Endothelial cell of umbilical vein (primary cell): ENCODE results near the gene PARD3B. TPM values are rescaled to one million over a fixed set of nuclear protein-coding genes. Genes with fewer than 3 reads are reported as not detected.

Experiments used
- BruUV-seq: library from RNA; stranded (reverse); fragments of 400-500 nt; replicated peaks from 2 replicates; lab custom pipeline; 2021; lab: Mats Ljungman, UMichigan
- CTCF ChIA-PET: fragments of 300-600, 350-600 bp; sonication (Branson Sonifier 250); formaldehyde crosslinking; loops from one replicate; lab custom pipeline; 2021; ENCODE audit warnings: antibody characterized with exemption, inconsistent platforms; lab: Charles Lee
- POLR2A ChIA-PET: fragments of 300-600, 350-600 bp; sonication (Branson Sonifier 250); formaldehyde crosslinking; loops from one replicate; lab custom pipeline; 2021; ENCODE audit warnings: antibody characterized with exemption, inconsistent platforms; lab: Charles Lee
- DNase-seq: peaks from one replicate; pipeline ENCODE4 v3.0.0-alpha.2; 2011; ENCODE audit warnings: low read depth, low spot score
- FAIRE-seq: peaks from 2 replicates; lab custom pipeline; 2011; peaks lifted over from hg19 to GRCh38; lab: Jason Lieb, UNC
- H2AFZ ChIP-seq: 2 replicates; pipeline ENCODE4 v1.6.0; 2012; ENCODE audit warnings: low read depth, low read length, control low read depth, inconsistent platforms
- H3K27ac ChIP-seq: 2 replicates; pipeline ENCODE4 v1.5.1; 2011; ENCODE audit warnings: low read depth, mild to moderate bottlenecking, control low read depth, low read length, moderate library complexity; ENCODE audit not compliant: insufficient read depth
- H3K27me3 ChIP-seq, 2 experiments: 2 replicates each; pipeline versions ENCODE4 v1.6.0 to v1.6.1; 2011; ENCODE audit warnings: low read length in 2 of 2, mixed read lengths in 1 of 2; ENCODE audit not compliant: control insufficient read depth in 2 of 2, insufficient read depth in 2 of 2
- H3K36me3 ChIP-seq, 2 experiments: 2 replicates in 1 of 2; 3 replicates in 1 of 2; pipeline ENCODE4 v1.5.1; 2011; ENCODE audit warnings: low read length in 2 of 2, mild to moderate bottlenecking in 1 of 2, moderate library complexity in 1 of 2; ENCODE audit not compliant: control insufficient read depth in 2 of 2, insufficient read depth in 2 of 2; ENCODE audit errors: extremely low read depth in 1 of 2
- H3K4me1 ChIP-seq: 3 replicates; pipeline ENCODE4 v1.5.1; 2011; ENCODE audit warnings: mild to moderate bottlenecking, low read length; ENCODE audit not compliant: control insufficient read depth, insufficient read depth; ENCODE audit errors: extremely low read depth
- H3K4me2 ChIP-seq: 2 replicates; pipeline ENCODE4 v1.6.1; 2011; ENCODE audit warnings: low read length, control low read depth, mixed read lengths; ENCODE audit not compliant: insufficient read depth
- H3K4me3 ChIP-seq, 3 experiments: fragments of 200-600 bp in 1 of 3; sonication (generic), shearing (Covaris generic) in 1 of 3; replicated peaks in 1 of 3; 2 replicates each; pipeline ENCODE4 v1.5.1; 2011 to 2016; ENCODE audit warnings: control low read depth in 3 of 3, low read length in 3 of 3, mild to moderate bottlenecking in 2 of 3, inconsistent platforms in 1 of 3, low read depth in 1 of 3, moderate library complexity in 1 of 3; ENCODE audit not compliant: insufficient read depth in 1 of 3
- H3K79me2 ChIP-seq: 2 replicates; pipeline ENCODE4 v1.6.0; 2012; ENCODE audit warnings: low read length, inconsistent platforms; ENCODE audit not compliant: control insufficient read depth, insufficient read depth
- H3K9ac ChIP-seq: replicated peaks from 2 replicates; pipeline ENCODE3; 2011; ENCODE audit warnings: low read length, control low read depth; ENCODE audit not compliant: insufficient read depth; ENCODE audit errors: extremely low read depth
- H3K9me1 ChIP-seq: replicated peaks from 3 replicates; pipeline ENCODE4 v1.6.0; 2011; ENCODE audit warnings: mild to moderate bottlenecking, low read length; ENCODE audit not compliant: control insufficient read depth, insufficient read depth; ENCODE audit errors: extremely low read depth
- H3K9me3 ChIP-seq: replicated peaks from 2 replicates; pipeline ENCODE4 v1.5.1; 2012; ENCODE audit warnings: low read length, inconsistent platforms; ENCODE audit not compliant: control insufficient read depth, insufficient read depth
- H4K20me1 ChIP-seq: replicated peaks from 2 replicates; pipeline ENCODE3; 2011; ENCODE audit warnings: mild to moderate bottlenecking, low read length; ENCODE audit not compliant: control insufficient read depth, insufficient read depth; ENCODE audit errors: extremely low read depth
- CTCF ChIP-seq, 2 donors: IDR thresholded peaks; 1 replicate in 1 of 2; 2 replicates in 1 of 2; pipeline ENCODE4 v1.5.1; 2011; ENCODE audit warnings: low read length in 2 of 2, mild to moderate bottlenecking in 2 of 2, moderate library complexity in 2 of 2, control low read depth in 1 of 2, inconsistent platforms in 1 of 2, low read depth in 1 of 2; ENCODE audit not compliant: insufficient read depth in 1 of 2; ENCODE audit errors: extremely low read depth in 1 of 2
- JUN ChIP-seq: IDR thresholded peaks from 2 replicates; pipeline ENCODE4 v1.6.1; 2011; ENCODE audit warnings: borderline replicate concordance, low read depth; ENCODE audit not compliant: insufficient read length, insufficient read depth
- dilution Hi-C: fragments of 300-500 bp; cut with MboI; formaldehyde crosslinking; loops from one replicate; pipeline ENCODE4 v1.15.0; 2019; ENCODE audit warnings: low sequenced_read_pairs; ENCODE audit not compliant: extremely low pct_ligation_motif_present
- intact Hi-C: fragments of 100-400 bp; cut with micrococcal nuclease; formaldehyde crosslinking; loops from one replicate; pipeline ENCODE4 v1.10.0; 2022
- polyA plus RNA-seq, 4 experiments: library from polyadenylated mRNA; depleted of rRNA in 3 of 4; stranded (reverse) in 3 of 4; unstranded in 1 of 4; fragments of >200 nt; gene quantifications; 2 replicates each; pipeline versions ENCODE4 v1.2.1 to v1.2.3, GENCODE V29; 2011 to 2012; ENCODE audit warnings: missing spikeins in 1 of 4
- total RNA-seq: library from RNA; stranded (reverse); gene quantifications from 2 replicates; pipeline ENCODE4 v1.2.3, GENCODE V29; 2021

The PARD3B gene
- total and polyA plus RNA-seq, 2 donors (not counting 3 experiments of a cell fraction or from before 2014, with no cell fraction given): 2.2 to 30.9 TPM

- H3K27ac ChIP-seq: no peak overlapping the region
- POLR2A ChIA-PET: no interaction called here
- no peak for DNase-seq
- CTCF ChIA-PET: interaction anchor here (0.7 kb wide), 1 partner anchor 29 kb away, joined by 3 read pairs; no protein-coding TSS in a partner anchor
- H3K79me2 ChIP-seq: no peaks in the 10 kb centered on the region
- H3K4me3 ChIP-seq: no peak overlapping the region
- no peak overlapping the region for H2AFZ ChIP-seq
- H3K9me3 ChIP-seq: no peaks in the 10 kb centered on the region
- no peaks in the 10 kb centered on the region for H3K27me3 ChIP-seq
- no peak for TF ChIP-seq JUN
- H4K20me1 ChIP-seq: no peaks in the 10 kb centered on the region
- no peak overlapping the region for H3K9ac ChIP-seq
- BruUV-seq: no TSS peak
- H3K9me1 ChIP-seq: no peaks in the 10 kb centered on the region
- intact Hi-C loops: no loop called here
- H3K36me3 ChIP-seq: no peaks in the 10 kb centered on the region
- H3K4me2 ChIP-seq: no peak overlapping the region
- no peaks in the 10 kb centered on the region for H3K4me1 ChIP-seq
- dilution Hi-C loops: no loop called here
- FAIRE-seq: no peak
These were observed 524.7 kb downstream of the PARD3B start for GRCh38 chr2:205069928-205070327.

- H3K27me3 ChIP-seq: no peaks in the 10 kb centered on the region
- CTCF ChIA-PET: no interaction called here
- H3K79me2 ChIP-seq: no peaks in the 10 kb centered on the region
- H3K4me1 ChIP-seq: no peaks in the 10 kb centered on the region
- H4K20me1 ChIP-seq: no peaks in the 10 kb centered on the region
- dilution Hi-C loops: no loop called here
- no peak for FAIRE-seq
- no peaks in the 10 kb centered on the region for H3K9me3 ChIP-seq
- no peak overlapping the region for H3K27ac ChIP-seq
- H3K4me2 ChIP-seq: no peak overlapping the region
- no peak overlapping the region for H3K9ac ChIP-seq
- no peak overlapping the region for H2AFZ ChIP-seq
- POLR2A ChIA-PET: no interaction called here
- no peak for DNase-seq
- no TSS peak for BruUV-seq
- no peak overlapping the region for H3K4me3 ChIP-seq
- no peaks in the 10 kb centered on the region for H3K9me1 ChIP-seq
- intact Hi-C loops: no loop called here
- no peaks in the 10 kb centered on the region for H3K36me3 ChIP-seq
- no peak for TF ChIP-seq CTCF (IDR thresholded peaks at IDR 0.05; ENCODE audit: extremely low read depth in 1 of 2, insufficient read depth in 1 of 2, low read depth in 1 of 2, low read length in 2 of 2)
These were observed 525.6 kb downstream of the PARD3B start for GRCh38 chr2:205070889-205071288.
